ENCODE measurements around the gene XPA. TPM values are rescaled to one million over a fixed set of nuclear protein-coding genes. Genes with fewer than 3 reads are reported as not detected.

Gene XPA
- total RNA-seq, 4 donors from 2014 or later: 25.6 to 42.5 (median 35.8) TPM

- no peaks in the 10 kb centered on the region for H3K27me3 ChIP-seq
- peak overlapping the region; percentile 96 to 98 (median 98) for H3K27ac ChIP-seq
- intact Hi-C loops (cut with DNase I): no loop called here
- DNase-seq: peak; percentile 56 to 61
- H3K4me3 ChIP-seq (replicated peaks in 1 of 3): peak overlapping the region; percentile 61 to 94 (median 63)
- 1 to 2% methylated on average over 27 of the region's 27 CpGs for WGBS, 2 donors
- no peak for TF ChIP-seq POLR2A (IDR thresholded peaks at IDR 0.05)
- no peak for TF ChIP-seq CTCF (IDR thresholded peaks at IDR 0.05)
- H3K4me1 ChIP-seq: peaks cover 19 to 45% of the 10 kb centered on the region in 2 donors
- H3K9me3 ChIP-seq: no peaks in the 10 kb centered on the region
- no peaks in the 10 kb centered on the region for H3K36me3 ChIP-seq
These were observed 64.7 kb downstream of the XPA start for GRCh38 chr9:97632248-97632984.

- H3K27me3 ChIP-seq: no peaks in the 10 kb centered on the region
- intact Hi-C loops (cut with DNase I): no loop called here
- peaks cover 0 to 2% of the 10 kb centered on the region in 2 donors for H3K36me3 ChIP-seq
- TF ChIP-seq CTCF (IDR thresholded peaks at IDR 0.05) (no peak), POLR2A (IDR thresholded peaks at IDR 0.05) (no peak)
- H3K9me3 ChIP-seq: no peaks in the 10 kb centered on the region
- H3K27ac ChIP-seq: no peak overlapping the region
- H3K4me1 ChIP-seq: peaks cover 11 to 31% of the 10 kb centered on the region in 2 donors
- DNase-seq: no peak
- no peak overlapping the region for H3K4me3 ChIP-seq (replicated peaks in 1 of 3)
These were observed 66.5 kb downstream of the XPA start for GRCh38 chr9:97630591-97630990.

- intact Hi-C loops (cut with DNase I): no loop called here
- Histone ChIP-seq H3K27ac (no peak overlapping the region), H3K9me3 (no peaks in the 10 kb centered on the region), H3K36me3 (peaks cover 0 to 7% of the 10 kb centered on the region in 2 donors), H3K4me3 (replicated peaks in 1 of 3) (no peak overlapping the region), H3K4me1 (peaks cover under 1 to 17% of the 10 kb centered on the region in 2 donors), H3K27me3 (no peaks in the 10 kb centered on the region)
- no peak for DNase-seq
- TF ChIP-seq CTCF (IDR thresholded peaks at IDR 0.05) (no peak), POLR2A (IDR thresholded peaks at IDR 0.05) (no peak)
These were observed 68.0 kb downstream of the XPA start for GRCh38 chr9:97629156-97629555.

- Histone ChIP-seq H3K36me3 (peaks cover 0 to 7% of the 10 kb centered on the region in 2 donors), H3K27ac (no peak overlapping the region), H3K4me3 (replicated peaks in 1 of 3) (no peak overlapping the region), H3K27me3 (no peaks in the 10 kb centered on the region), H3K4me1 (peaks cover 0 to 17% of the 10 kb centered on the region in 2 donors), H3K9me3 (no peaks in the 10 kb centered on the region)
- DNase-seq: peak in 1 of 2 donors; percentile 16
- TF ChIP-seq POLR2A (IDR thresholded peaks at IDR 0.05) (no peak), CTCF (IDR thresholded peaks at IDR 0.05) (no peak)
- WGBS, 2 donors: 85 to 90% methylated on average over 3 of the region's 3 CpGs
- intact Hi-C loops (cut with DNase I): no loop called here
These were observed 68.5 kb downstream of the XPA start for GRCh38 chr9:97628668-97629067.

- no peak for DNase-seq
- intact Hi-C loops (cut with DNase I): no loop called here
- Histone ChIP-seq H3K4me3 (replicated peaks in 1 of 3) (no peak overlapping the region), H3K36me3 (peaks cover 0 to 7% of the 10 kb centered on the region in 2 donors), H3K27me3 (no peaks in the 10 kb centered on the region), H3K27ac (no peak overlapping the region), H3K4me1 (peaks cover 0 to 17% of the 10 kb centered on the region in 2 donors), H3K9me3 (no peaks in the 10 kb centered on the region)
- TF ChIP-seq POLR2A (IDR thresholded peaks at IDR 0.05) (no peak), CTCF (IDR thresholded peaks at IDR 0.05) (no peak)
- WGBS, 2 donors: 85 to 87% methylated on average over 5 of the region's 5 CpGs
These were observed 69.5 kb downstream of the XPA start for GRCh38 chr9:97627624-97628023.
